ENCODE results near the gene IRF9. TPM values are rescaled to one million over a fixed set of nuclear protein-coding genes. Genes with fewer than 3 reads are reported as not detected.

Gene IRF9
- total RNA-seq, 1 donor, result 63.1 TPM

DNA sequence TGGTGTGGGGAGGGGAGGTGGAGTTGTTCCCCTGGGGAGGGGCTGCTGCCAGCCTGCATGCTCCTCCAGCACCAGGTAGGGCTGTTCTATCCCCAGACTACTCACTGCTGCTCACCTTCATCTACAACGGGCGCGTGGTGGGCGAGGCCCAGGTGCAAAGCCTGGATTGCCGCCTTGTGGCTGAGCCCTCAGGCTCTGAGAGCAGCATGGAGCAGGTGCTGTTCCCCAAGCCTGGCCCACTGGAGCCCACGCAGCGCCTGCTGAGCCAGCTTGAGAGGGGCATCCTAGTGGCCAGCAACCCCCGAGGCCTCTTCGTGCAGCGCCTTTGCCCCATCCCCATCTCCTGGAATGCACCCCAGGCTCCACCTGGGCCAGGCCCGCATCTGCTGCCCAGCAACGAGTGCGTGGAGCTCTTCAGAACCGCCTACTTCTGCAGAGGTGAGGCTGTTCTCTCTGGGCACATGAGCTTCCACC is 3.5 kb downstream of the IRF9 start:
- TF ChIP-seq, protein P1, sequence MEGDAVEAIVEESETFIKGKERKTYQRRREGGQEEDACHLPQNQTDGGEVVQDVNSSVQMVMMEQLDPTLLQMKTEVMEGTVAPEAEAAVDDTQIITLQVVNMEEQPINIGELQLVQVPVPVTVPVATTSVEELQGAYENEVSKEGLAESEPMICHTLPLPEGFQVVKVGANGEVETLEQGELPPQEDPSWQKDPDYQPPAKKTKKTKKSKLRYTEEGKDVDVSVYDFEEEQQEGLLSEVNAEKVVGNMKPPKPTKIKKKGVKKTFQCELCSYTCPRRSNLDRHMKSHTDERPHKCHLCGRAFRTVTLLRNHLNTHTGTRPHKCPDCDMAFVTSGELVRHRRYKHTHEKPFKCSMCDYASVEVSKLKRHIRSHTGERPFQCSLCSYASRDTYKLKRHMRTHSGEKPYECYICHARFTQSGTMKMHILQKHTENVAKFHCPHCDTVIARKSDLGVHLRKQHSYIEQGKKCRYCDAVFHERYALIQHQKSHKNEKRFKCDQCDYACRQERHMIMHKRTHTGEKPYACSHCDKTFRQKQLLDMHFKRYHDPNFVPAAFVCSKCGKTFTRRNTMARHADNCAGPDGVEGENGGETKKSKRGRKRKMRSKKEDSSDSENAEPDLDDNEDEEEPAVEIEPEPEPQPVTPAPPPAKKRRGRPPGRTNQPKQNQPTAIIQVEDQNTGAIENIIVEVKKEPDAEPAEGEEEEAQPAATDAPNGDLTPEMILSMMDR (IDR thresholded peaks at IDR 0.05; ENCODE audit: insufficient read depth, low read length), result no peak
- H3K4me3 ChIP-seq (ENCODE audit: low read depth, low read length), result no peak overlapping the region
- DNase-seq (ENCODE audit: low read depth), result no peak

DNA sequence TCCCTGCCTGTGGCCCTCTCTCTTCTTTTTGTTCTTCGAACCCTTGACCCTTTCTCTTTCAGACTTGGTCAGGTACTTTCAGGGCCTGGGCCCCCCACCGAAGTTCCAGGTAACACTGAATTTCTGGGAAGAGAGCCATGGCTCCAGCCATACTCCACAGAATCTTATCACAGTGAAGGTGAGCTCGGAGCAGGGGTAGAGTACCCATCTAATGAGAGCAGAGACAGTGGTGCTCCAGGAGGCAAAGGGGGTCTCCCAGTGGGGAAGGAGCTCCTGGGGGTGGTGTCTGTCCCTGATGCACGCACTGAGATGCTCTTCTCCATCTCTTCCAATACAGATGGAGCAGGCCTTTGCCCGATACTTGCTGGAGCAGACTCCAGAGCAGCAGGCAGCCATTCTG is 4.7 kb downstream of the IRF9 start:
- TF ChIP-seq, protein P1 (IDR thresholded peaks at IDR 0.05; ENCODE audit: insufficient read depth, low read length), result no peak
- DNase-seq (ENCODE audit: low read depth), result no peak
- no peak overlapping the region for H3K4me3 ChIP-seq (ENCODE audit: low read depth, low read length)

DNA sequence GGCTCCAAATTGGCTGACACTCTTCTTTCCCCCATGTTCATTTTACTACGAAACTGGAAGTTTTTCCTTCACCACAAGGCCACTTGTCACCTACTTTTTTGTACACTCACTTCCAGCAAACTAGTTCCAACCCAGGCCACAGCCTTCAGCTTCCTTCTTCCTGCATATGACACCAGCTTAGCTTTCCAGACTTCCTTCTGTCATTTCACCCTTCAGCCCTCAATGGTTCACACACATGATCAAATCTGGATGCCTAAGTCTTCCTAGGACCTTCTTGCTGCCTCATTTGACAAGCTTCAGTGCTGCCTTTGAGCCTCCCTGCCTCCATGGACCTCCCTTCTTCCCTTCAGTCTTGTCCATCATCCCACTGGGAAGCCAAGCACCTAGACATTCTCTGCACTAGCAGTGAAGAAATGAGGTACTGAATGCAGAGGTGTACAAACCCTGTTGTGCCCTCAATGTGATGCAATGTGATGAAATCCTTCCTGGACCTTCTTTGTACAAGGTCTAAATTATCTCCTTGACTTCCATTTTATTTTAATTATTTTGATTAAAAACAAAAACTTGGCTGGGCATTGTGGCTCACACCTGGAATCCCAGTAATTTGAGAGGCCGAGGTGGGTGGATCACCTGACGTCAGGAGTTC is 6.5 kb downstream of the IRF9 start:
- peak; percentile 16 for DNase-seq (ENCODE audit: low read depth)
- no peak overlapping the region for H3K4me3 ChIP-seq (ENCODE audit: low read depth, low read length)
- TF ChIP-seq, protein P1 (IDR thresholded peaks at IDR 0.05; ENCODE audit: insufficient read depth, low read length), result no peak

DNA sequence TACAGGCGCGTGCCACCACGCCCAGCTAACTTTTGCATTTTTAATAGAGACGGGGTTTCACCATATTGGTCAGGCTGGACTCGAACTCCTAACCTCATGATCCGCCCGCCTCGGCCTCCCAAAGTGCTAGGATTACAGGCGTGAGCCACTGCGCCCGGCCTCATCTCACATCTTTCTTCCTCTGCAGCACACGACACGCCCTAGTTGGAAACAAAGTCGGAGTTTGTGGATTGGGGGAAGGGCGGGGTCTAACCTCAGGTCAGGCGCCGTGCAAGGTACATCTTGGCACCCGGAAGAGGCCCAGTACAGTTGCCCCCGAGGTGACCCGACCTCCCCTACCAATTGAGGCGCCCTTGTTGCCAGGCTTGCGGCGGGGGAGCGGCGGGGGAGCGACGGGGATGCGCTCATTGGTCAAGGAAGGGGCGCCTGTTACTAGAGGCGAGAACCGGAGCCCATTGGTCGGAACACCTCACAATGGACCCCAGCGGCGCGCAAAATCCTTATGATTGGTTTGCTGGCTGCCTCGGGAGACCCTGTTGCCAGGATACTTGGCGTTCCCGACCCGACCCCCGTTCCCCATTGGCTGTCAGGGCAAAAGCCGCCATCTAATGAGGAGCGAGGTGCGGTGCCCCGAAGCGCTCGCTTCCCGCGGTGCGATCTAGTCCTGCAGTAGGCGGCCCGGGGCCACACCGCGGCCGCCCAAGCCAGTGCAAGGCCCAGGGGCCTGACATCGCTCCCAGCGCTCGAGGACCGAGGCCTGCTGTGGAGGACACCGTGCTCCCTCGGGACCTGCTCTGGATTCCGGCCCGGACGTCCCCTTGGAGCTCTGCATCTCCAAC is 10.6 kb downstream of the IRF9 start, which contains the start of gene REC8:
REC8 (plus strand) TSS at position 659 of the 839 bp plus-strand sequence. CDS start 473 bp downstream, outside the sequence.
- no peak for DNase-seq (ENCODE audit: low read depth)
- no peak within 1 kb of the TSS for H3K4me3 ChIP-seq (ENCODE audit: low read depth, low read length)
- TF ChIP-seq, protein P1 (IDR thresholded peaks at IDR 0.05; ENCODE audit: insufficient read depth, low read length), result no peak

DNA sequence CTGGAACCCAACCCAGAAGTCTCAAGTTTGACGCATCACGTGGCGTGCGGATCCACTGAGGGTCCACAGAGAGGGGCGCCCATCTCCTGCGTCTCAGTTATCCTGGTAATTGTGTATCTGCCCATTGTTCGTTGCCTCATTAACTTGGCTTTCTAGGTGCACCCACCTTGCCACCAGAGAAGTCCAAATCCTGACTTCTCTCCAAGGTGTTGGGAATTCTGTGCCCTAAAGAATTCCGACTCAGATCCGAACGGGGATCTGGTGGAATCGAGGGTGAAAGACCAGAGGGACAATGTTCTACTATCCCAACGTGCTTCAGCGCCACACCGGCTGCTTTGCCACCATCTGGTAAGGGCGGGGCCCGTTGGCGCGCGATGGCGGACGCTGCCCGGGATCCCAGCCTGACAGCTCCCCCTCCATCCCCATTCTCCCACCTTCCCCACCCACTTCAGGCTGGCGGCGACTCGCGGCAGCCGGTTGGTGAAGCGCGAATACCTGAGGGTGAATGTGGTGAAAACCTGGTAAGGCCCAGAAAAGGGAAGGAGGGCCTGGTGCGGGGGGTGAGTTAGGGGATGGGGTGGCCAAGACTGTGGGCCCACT is 11.3 kb downstream of the IRF9 start:
- no peak for DNase-seq (ENCODE audit: low read depth)
- TF ChIP-seq, protein P1 (IDR thresholded peaks at IDR 0.05; ENCODE audit: insufficient read depth, low read length), result no peak
- no peak overlapping the region for H3K4me3 ChIP-seq (ENCODE audit: low read depth, low read length)

DNA sequence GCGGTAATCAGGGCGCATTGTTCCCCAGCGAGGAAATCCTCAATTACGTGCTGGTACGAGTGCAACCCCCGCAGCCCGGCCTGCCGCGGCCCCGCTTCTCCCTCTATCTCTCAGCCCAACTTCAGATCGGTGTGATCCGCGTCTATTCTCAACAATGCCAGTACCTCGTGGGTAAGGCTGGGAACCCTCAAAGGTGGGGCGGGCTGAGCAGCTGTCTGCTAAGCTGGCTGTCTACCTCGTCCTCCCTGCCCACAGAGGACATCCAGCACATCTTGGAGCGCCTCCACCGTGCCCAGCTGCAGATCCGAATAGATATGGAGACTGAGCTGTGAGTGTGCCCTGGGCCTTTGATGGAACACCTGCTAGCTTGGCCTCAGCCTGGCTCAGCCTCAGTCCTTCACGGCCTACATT is 11.8 kb downstream of the IRF9 start:
- no peak overlapping the region for H3K4me3 ChIP-seq (ENCODE audit: low read depth, low read length)
- TF ChIP-seq, protein P1 (IDR thresholded peaks at IDR 0.05; ENCODE audit: insufficient read depth, low read length), result no peak
- DNase-seq (ENCODE audit: low read depth), result no peak

All from fibroblast of the aortic adventitia (primary cell).